ENCODE measurements around the gene CMIP.
"Not testable (repeated sequence)": the region's sequence is repeated elsewhere in the genome, so short reads cannot be mapped to it uniquely, and the experiment has no call there.

CMIP gene

GRCh38 chr16:81688182-81688581, 243.6 kb downstream of the CMIP start:
- H3K4me2 ChIP-seq (ENCODE audit: low read length): no peak overlapping the region
- peaks cover 2% of the 10 kb centered on the region for H3K79me2 ChIP-seq
- H3K4me1 ChIP-seq: no peaks in the 10 kb centered on the region
- TF ChIP-seq CTCF (IDR thresholded peaks at IDR 0.05): no peak
- no peak overlapping the region for H3K4me3 ChIP-seq (ENCODE audit: low read depth, low read length)
- H3K9me3 ChIP-seq (ENCODE audit: control insufficient read depth, low read length): no peaks in the 10 kb centered on the region
- no peaks in the 10 kb centered on the region for H3K27me3 ChIP-seq (ENCODE audit: control insufficient read depth, insufficient read depth, low read length)
- H3K27ac ChIP-seq: no peak overlapping the region
- H3K9ac ChIP-seq: no peak overlapping the region
- no peaks in the 10 kb centered on the region for H3K36me3 ChIP-seq (ENCODE audit: control insufficient read depth, insufficient read depth, low read length)
- H2AFZ ChIP-seq: no peak overlapping the region

- not testable (repeated sequence) for H3K4me1 ChIP-seq; H2AFZ ChIP-seq; H3K79me2 ChIP-seq; H3K36me3 ChIP-seq (ENCODE audit: control insufficient read depth, insufficient read depth, low read length); H3K9me3 ChIP-seq (ENCODE audit: control insufficient read depth, low read length); H3K27ac ChIP-seq; H3K4me3 ChIP-seq (ENCODE audit: low read depth, low read length); H3K9ac ChIP-seq; H3K4me2 ChIP-seq (ENCODE audit: low read length); H3K27me3 ChIP-seq (ENCODE audit: control insufficient read depth, insufficient read depth, low read length)
Measured at GRCh38 chr16:81688839-81689238, 244.2 kb downstream of the CMIP start.

- H3K36me3 ChIP-seq (ENCODE audit: control insufficient read depth, insufficient read depth, low read length): no peaks in the 10 kb centered on the region
Measured at GRCh38 chr16:81692021-81692420, 247.4 kb downstream of the CMIP start.

GRCh38 chr16:81692571-81692970, 248.0 kb downstream of the CMIP start:
- H3K4me2 ChIP-seq (ENCODE audit: low read length): no peak overlapping the region
- no peak overlapping the region for H3K9ac ChIP-seq
- no peak overlapping the region for H2AFZ ChIP-seq
- H3K27ac ChIP-seq: no peak overlapping the region
- no peak for TF ChIP-seq CTCF (IDR thresholded peaks at IDR 0.05)
- no peaks in the 10 kb centered on the region for H3K27me3 ChIP-seq (ENCODE audit: control insufficient read depth, insufficient read depth, low read length)
- no peaks in the 10 kb centered on the region for H3K9me3 ChIP-seq (ENCODE audit: control insufficient read depth, low read length)
- no peak overlapping the region for H3K4me3 ChIP-seq (ENCODE audit: low read depth, low read length)
- no peaks in the 10 kb centered on the region for H3K36me3 ChIP-seq (ENCODE audit: control insufficient read depth, insufficient read depth, low read length)
- H3K79me2 ChIP-seq: no peaks in the 10 kb centered on the region
- H3K4me1 ChIP-seq: no peaks in the 10 kb centered on the region

More at GRCh38 chr16:81692021-81692420, 247.4 kb downstream of the CMIP start:
- Histone ChIP-seq H3K79me2 (peaks cover 2% of the 10 kb centered on the region), H3K9ac (no peak overlapping the region), H3K4me1 (no peaks in the 10 kb centered on the region), H3K9me3 (ENCODE audit: control insufficient read depth, low read length) (no peaks in the 10 kb centered on the region), H3K27me3 (ENCODE audit: control insufficient read depth, insufficient read depth, low read length) (no peaks in the 10 kb centered on the region), H3K4me2 (ENCODE audit: low read length) (no peak overlapping the region), H2AFZ (no peak overlapping the region), H3K27ac (no peak overlapping the region), H3K4me3 (ENCODE audit: low read depth, low read length) (no peak overlapping the region)
- no peak for TF ChIP-seq CTCF (IDR thresholded peaks at IDR 0.05)

- Histone ChIP-seq H3K4me3 (ENCODE audit: low read depth, low read length) (no peak overlapping the region), H3K9ac (no peak overlapping the region), H3K9me3 (ENCODE audit: control insufficient read depth, low read length) (no peaks in the 10 kb centered on the region), H3K36me3 (ENCODE audit: control insufficient read depth, insufficient read depth, low read length) (no peaks in the 10 kb centered on the region), H2AFZ (no peak overlapping the region), H3K27me3 (ENCODE audit: control insufficient read depth, insufficient read depth, low read length) (no peaks in the 10 kb centered on the region), H3K4me2 (ENCODE audit: low read length) (no peak overlapping the region), H3K79me2 (no peaks in the 10 kb centered on the region), H3K4me1 (no peaks in the 10 kb centered on the region), H3K27ac (no peak overlapping the region)
- no peak for TF ChIP-seq CTCF (IDR thresholded peaks at IDR 0.05)
Measured at GRCh38 chr16:81693041-81693743, 248.6 kb downstream of the CMIP start.

All from parathyroid adenoma (tissue), 2 donors.